B cell (primary cell): ENCODE measurements around the gene PPARG.

ENCODE experiments used
- EZH2 ChIP-seq: IDR thresholded peaks from 2 replicates; pipeline ENCODE4 v1.6.1; 2012; ENCODE audit warnings: borderline replicate concordance, low read depth, mild to moderate bottlenecking, moderate library complexity, low read length; ENCODE audit not compliant: insufficient read depth, poor library complexity, severe bottlenecking
- TF ChIP-seq, protein P1 (sequence below): fragments of 200-600 bp; IDR thresholded peaks from one replicate; pipeline ENCODE4 v1.8.0; 2022; ENCODE audit warnings: antibody characterized with exemption, mild to moderate bottlenecking

GRCh38 chr3:12347301-12347700 is 58.4 kb downstream of the PPARG start:
- TF ChIP-seq, protein P1, sequence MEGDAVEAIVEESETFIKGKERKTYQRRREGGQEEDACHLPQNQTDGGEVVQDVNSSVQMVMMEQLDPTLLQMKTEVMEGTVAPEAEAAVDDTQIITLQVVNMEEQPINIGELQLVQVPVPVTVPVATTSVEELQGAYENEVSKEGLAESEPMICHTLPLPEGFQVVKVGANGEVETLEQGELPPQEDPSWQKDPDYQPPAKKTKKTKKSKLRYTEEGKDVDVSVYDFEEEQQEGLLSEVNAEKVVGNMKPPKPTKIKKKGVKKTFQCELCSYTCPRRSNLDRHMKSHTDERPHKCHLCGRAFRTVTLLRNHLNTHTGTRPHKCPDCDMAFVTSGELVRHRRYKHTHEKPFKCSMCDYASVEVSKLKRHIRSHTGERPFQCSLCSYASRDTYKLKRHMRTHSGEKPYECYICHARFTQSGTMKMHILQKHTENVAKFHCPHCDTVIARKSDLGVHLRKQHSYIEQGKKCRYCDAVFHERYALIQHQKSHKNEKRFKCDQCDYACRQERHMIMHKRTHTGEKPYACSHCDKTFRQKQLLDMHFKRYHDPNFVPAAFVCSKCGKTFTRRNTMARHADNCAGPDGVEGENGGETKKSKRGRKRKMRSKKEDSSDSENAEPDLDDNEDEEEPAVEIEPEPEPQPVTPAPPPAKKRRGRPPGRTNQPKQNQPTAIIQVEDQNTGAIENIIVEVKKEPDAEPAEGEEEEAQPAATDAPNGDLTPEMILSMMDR = no peak
- no peak for TF ChIP-seq EZH2
